PC-9 (cell line): ENCODE measurements around the gene C1R. TPM values are rescaled to one million over a fixed set of nuclear protein-coding genes. Genes with fewer than 3 reads are reported as not detected.

ENCODE experiments used
- BruUV-seq: library from RNA; stranded (reverse); fragments of 400-500 nt; replicated peaks from 2 replicates; lab custom pipeline; 2021; lab: Mats Ljungman, UMichigan
- CTCF ChIA-PET: fragments of 300-600 bp; sonication (Branson Sonifier 250); formaldehyde crosslinking; loops from one replicate; lab custom pipeline; 2022; ENCODE audit warnings: antibody characterized with exemption; lab: Charles Lee
- POLR2A ChIA-PET: fragments of 300-600 bp; sonication (Branson Sonifier 250); formaldehyde crosslinking; loops from one replicate; lab custom pipeline; 2022; ENCODE audit warnings: antibody characterized with exemption; ENCODE audit not compliant: unreplicated experiment; lab: Charles Lee
- DNase-seq, 2 experiments: peaks; one replicate each; pipeline versions ENCODE4 v3.0.0 to v3.0.0-alpha.2; 2015 to 2022; ENCODE audit warnings: mixed read lengths in 1 of 2
- H2AFZ ChIP-seq: fragments of 200-600 bp; sonication (generic); 2 replicates; pipeline ENCODE4 v1.8.1; 2017; ENCODE audit warnings: antibody characterized with exemption
- H3F3A ChIP-seq: fragments of 200-600 bp; sonication (generic); 2 replicates; pipeline ENCODE4 v1.8.1; 2017; ENCODE audit warnings: antibody characterized with exemption, mild to moderate bottlenecking, low read depth; ENCODE audit not compliant: insufficient read depth
- H3K27ac ChIP-seq: fragments of 200-600 bp; sonication (generic); 2 replicates; pipeline ENCODE4 v1.6.1; 2016; ENCODE audit warnings: mixed run types
- H3K27me3 ChIP-seq: fragments of 200-600 bp; sonication (generic); 2 replicates; pipeline ENCODE4 v1.6.1; 2016; ENCODE audit warnings: low read depth, mixed run types; ENCODE audit not compliant: insufficient read depth
- H3K36me3 ChIP-seq: fragments of 200-600 bp; sonication (generic); 2 replicates; pipeline ENCODE4 v1.6.1; 2016; ENCODE audit warnings: low read depth, mixed run types
- H3K4me1 ChIP-seq: fragments of 200-600 bp; sonication (generic); replicated peaks from 2 replicates; pipeline ENCODE4 v1.6.1; 2016; ENCODE audit warnings: mixed run types; ENCODE audit not compliant: insufficient read depth
- H3K4me2 ChIP-seq: fragments of 200-600 bp; sonication (generic); 2 replicates; pipeline ENCODE4 v1.6.1; 2017; ENCODE audit warnings: mixed run types
- H3K4me3 ChIP-seq: fragments of 200-600 bp; sonication (generic); 2 replicates; pipeline ENCODE4 v1.6.1; 2016; ENCODE audit warnings: mixed run types
- H3K79me2 ChIP-seq: fragments of 200-600 bp; sonication (generic); 2 replicates; pipeline ENCODE4 v1.6.1; 2017; ENCODE audit warnings: low read depth, mixed run types
- H3K9me2 ChIP-seq: fragments of 200-600 bp; sonication (generic); 2 replicates; pipeline ENCODE4 v1.8.1; 2017; ENCODE audit warnings: mild to moderate bottlenecking; ENCODE audit not compliant: insufficient read depth
- H3K9me3 ChIP-seq: fragments of 200-600 bp; sonication (generic); 2 replicates; pipeline ENCODE4 v1.8.1; 2016; ENCODE audit warnings: low read depth; ENCODE audit not compliant: insufficient read depth
- H4K20me1 ChIP-seq: fragments of 200-600 bp; sonication (generic); 2 replicates; pipeline ENCODE4 v1.8.1; 2017; ENCODE audit not compliant: insufficient read depth
- CTCF ChIP-seq: fragments of 200-600 bp; sonication (generic); conservative IDR thresholded peaks from 2 replicates; pipeline ENCODE4 v1.6.1; 2017; ENCODE audit warnings: mixed run types, antibody characterized with exemption, mild to moderate bottlenecking, moderate library complexity
- EZH2 ChIP-seq: fragments of 200-600 bp; sonication (generic); IDR thresholded peaks from 2 replicates; pipeline ENCODE4 v1.8.0; 2017; ENCODE audit warnings: antibody characterized with exemption, low read depth
- intact Hi-C: fragments of 100-400 bp; cut with micrococcal nuclease; formaldehyde crosslinking; loops from one replicate; pipeline ENCODE4 v1.10.0; 2022; ENCODE audit not compliant: unreplicated experiment
- total RNA-seq: library from RNA; stranded (reverse); gene quantifications from 2 replicates; pipeline ENCODE4 v1.2.3, GENCODE V29; 2021

C1R gene
- total RNA-seq, 1 experiment from 2014 or later, result 24.0 TPM

DNA sequence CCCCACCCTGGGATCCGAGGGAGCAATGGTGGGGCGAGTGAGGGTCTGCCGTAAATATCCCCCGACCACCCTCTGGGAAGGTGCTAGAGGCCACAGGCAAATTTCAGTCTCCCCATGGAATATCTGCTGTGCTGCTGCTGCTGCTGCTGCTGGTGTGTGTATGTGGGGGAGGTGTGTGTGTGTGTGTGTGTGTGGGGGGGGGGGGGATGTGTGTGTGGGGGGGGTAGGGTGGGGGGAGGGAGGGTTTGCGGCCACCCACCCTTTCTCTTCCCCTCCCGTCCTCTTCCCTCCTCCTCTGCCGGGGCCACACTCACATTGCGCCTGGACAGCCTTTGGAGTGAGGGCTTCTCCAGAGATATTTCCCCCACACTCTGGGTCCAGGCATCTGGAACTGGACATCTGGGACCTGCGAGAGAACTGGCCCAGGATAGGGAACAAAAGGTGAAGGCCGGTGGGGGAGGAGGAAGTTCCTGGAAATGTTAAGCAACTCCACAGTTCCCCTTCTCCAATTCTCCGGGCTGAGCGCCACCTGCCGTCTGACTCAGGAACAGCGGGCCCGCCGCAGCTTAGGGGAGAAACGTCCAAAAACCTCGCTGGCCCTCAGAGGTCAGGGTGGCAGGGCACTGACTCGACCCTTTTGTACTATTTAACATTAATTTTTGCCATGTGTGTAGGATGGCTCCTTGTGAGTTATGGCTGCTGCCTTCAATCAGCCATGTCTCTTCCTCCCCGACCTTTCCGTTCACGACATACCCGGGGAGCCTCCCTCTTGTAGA lies 16.7 kb upstream of the C1R start, which contains the start of gene C1RL:
Gene C1RL (minus strand): TSS at position 419 of the 776 bp plus-strand sequence. CDS start 34 bp downstream, at position 385.
- Histone ChIP-seq H3K27ac (peak within 1 kb of the TSS; percentile 76), H3K27me3 (no peaks in the 10 kb centered on the region), H3K9me2 (no peaks in the 10 kb centered on the region), H3K4me2 (peak within 1 kb of the TSS; percentile 84), H3K79me2 (peaks cover 39% of the 10 kb centered on the region), H3K9me3 (peaks cover 11% of the 10 kb centered on the region), H3K4me3 (peak within 1 kb of the TSS; percentile 79), H4K20me1 (peaks cover 8% of the 10 kb centered on the region; the same call in 1 of the 2 replicates), H2AFZ (peak within 1 kb of the TSS; percentile 88), H3F3A (peaks cover 27% of the 10 kb centered on the region), H3K36me3 (peaks cover 20% of the 10 kb centered on the region), H3K4me1 (peaks cover 28% of the 10 kb centered on the region)
- POLR2A ChIA-PET, result interaction anchor here (0.5 to 2.3 kb wide), 13 partner anchors 10 to 577 kb away, joined by 3 to 27 read pairs (median 4); partner anchors contain the start of genes C12orf57, GAPDH and RNU7-1
- intact Hi-C loops, result loop anchor here (1.0 to 2.0 kb wide), 7 partner anchors 17 to 240 kb away; partner anchors contain the start of genes C12orf57, C1R, C1S and LPCAT3
- DNase-seq, result peak; percentile 72 to 91
- TF ChIP-seq EZH2 (no peak), CTCF (peak; percentile 97)
- no TSS peak for BruUV-seq
- CTCF ChIA-PET, result interaction anchor here (0.5 to 2.7 kb wide), 13 partner anchors 16 to 502 kb away, joined by 3 to 15 read pairs (median 4); partner anchors contain the start of genes C12orf57, RNU7-1 and USP5

- Histone ChIP-seq H3K79me2 (peaks cover 39% of the 10 kb centered on the region), H3K36me3 (peaks cover 20% of the 10 kb centered on the region), H3K27me3 (no peaks in the 10 kb centered on the region), H3F3A (peaks cover 27% of the 10 kb centered on the region), H3K9me3 (peaks cover 11% of the 10 kb centered on the region), H3K9me2 (no peaks in the 10 kb centered on the region), H3K4me1 (peaks cover 28% of the 10 kb centered on the region), H3K27ac (peak overlapping the region; percentile 76), H4K20me1 (peaks cover 4% of the 10 kb centered on the region; the same call in 1 of the 2 replicates), H3K4me3 (peak overlapping the region; percentile 79), H3K4me2 (peak overlapping the region; percentile 84), H2AFZ (peak overlapping the region; percentile 88)
- peak; percentile 74 to 90 for DNase-seq
- intact Hi-C loops, result loop anchor here (1.0 to 2.0 kb wide), 5 partner anchors 48 to 239 kb away; partner anchors contain the start of genes C1S and LPCAT3
- TF ChIP-seq CTCF (no peak), EZH2 (no peak)
- BruUV-seq, result TSS peak; percentile 29
- ChIA-PET POLR2A (interaction anchor here (0.5 to 2.3 kb wide), 21 partner anchors 9 to 576 kb away, joined by 3 to 27 read pairs (median 3); partner anchors contain the start of genes C12orf57, GAPDH, RNU7-1 and USP5), CTCF (interaction anchor here (0.5 to 2.7 kb wide), 13 partner anchors 14 to 256 kb away, joined by 3 to 15 read pairs (median 4); partner anchors contain the start of genes C12orf57, C1S, RNU7-1 and SPSB2)
Measured at GRCh38 chr12:7108003-7108795, 16.0 kb upstream of the C1R start.
